Measurements from ENCODE around the gene SSR1.

Gene SSR1

DNA sequence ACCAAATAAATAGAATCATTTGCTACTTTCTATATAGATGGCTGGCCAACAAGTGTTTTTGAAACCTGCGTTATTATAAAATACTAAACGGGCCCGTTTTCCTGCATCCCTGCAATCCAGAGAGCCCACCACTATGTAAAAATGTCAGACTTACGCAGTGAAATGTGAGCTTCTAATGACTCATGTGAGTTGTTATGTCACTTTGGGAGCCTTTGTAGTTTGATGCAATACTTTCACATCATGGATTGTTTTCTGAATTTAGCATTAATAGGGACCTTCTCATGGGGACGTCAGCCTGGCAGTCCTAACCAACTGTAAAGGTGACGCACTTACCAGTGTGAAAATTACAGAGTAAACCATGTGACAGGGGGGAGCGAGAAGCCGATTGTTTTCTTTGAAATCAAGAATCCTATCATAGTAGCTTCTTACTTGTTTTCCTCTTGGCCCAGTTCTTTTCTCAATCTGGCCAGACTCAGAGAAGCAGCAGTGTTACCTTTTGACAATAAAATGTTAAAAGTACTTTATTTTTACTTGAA lies 75.3 kb downstream of the SSR1 start:
- DNase-seq (ENCODE audit: low read depth in 1 of 2, low spot score in 1 of 2): no peak
- Histone ChIP-seq H3K27me3 (ENCODE audit: insufficient read depth, poor library complexity, severe bottlenecking) (no peaks in the 10 kb centered on the region), H3K27ac (replicated peaks) (no peak overlapping the region), H3K4me3 (replicated peaks; ENCODE audit: insufficient read depth, low read length) (no peak overlapping the region)
- TF ChIP-seq, protein P1, sequence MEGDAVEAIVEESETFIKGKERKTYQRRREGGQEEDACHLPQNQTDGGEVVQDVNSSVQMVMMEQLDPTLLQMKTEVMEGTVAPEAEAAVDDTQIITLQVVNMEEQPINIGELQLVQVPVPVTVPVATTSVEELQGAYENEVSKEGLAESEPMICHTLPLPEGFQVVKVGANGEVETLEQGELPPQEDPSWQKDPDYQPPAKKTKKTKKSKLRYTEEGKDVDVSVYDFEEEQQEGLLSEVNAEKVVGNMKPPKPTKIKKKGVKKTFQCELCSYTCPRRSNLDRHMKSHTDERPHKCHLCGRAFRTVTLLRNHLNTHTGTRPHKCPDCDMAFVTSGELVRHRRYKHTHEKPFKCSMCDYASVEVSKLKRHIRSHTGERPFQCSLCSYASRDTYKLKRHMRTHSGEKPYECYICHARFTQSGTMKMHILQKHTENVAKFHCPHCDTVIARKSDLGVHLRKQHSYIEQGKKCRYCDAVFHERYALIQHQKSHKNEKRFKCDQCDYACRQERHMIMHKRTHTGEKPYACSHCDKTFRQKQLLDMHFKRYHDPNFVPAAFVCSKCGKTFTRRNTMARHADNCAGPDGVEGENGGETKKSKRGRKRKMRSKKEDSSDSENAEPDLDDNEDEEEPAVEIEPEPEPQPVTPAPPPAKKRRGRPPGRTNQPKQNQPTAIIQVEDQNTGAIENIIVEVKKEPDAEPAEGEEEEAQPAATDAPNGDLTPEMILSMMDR (IDR thresholded peaks at IDR 0.05; ENCODE audit: insufficient read depth, low read length): no peak
- TF ChIP-seq, protein P2, sequence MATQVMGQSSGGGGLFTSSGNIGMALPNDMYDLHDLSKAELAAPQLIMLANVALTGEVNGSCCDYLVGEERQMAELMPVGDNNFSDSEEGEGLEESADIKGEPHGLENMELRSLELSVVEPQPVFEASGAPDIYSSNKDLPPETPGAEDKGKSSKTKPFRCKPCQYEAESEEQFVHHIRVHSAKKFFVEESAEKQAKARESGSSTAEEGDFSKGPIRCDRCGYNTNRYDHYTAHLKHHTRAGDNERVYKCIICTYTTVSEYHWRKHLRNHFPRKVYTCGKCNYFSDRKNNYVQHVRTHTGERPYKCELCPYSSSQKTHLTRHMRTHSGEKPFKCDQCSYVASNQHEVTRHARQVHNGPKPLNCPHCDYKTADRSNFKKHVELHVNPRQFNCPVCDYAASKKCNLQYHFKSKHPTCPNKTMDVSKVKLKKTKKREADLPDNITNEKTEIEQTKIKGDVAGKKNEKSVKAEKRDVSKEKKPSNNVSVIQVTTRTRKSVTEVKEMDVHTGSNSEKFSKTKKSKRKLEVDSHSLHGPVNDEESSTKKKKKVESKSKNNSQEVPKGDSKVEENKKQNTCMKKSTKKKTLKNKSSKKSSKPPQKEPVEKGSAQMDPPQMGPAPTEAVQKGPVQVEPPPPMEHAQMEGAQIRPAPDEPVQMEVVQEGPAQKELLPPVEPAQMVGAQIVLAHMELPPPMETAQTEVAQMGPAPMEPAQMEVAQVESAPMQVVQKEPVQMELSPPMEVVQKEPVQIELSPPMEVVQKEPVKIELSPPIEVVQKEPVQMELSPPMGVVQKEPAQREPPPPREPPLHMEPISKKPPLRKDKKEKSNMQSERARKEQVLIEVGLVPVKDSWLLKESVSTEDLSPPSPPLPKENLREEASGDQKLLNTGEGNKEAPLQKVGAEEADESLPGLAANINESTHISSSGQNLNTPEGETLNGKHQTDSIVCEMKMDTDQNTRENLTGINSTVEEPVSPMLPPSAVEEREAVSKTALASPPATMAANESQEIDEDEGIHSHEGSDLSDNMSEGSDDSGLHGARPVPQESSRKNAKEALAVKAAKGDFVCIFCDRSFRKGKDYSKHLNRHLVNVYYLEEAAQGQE (IDR thresholded peaks at IDR 0.05; ENCODE audit: insufficient replicate concordance, low read depth): no peak
- TF ChIP-seq SPI1 (IDR thresholded peaks at IDR 0.05; ENCODE audit: borderline replicate concordance, low read depth): no peak
- TF ChIP-seq POLR2AphosphoS5 (IDR thresholded peaks at IDR 0.05; ENCODE audit: low read depth): no peak
- TF ChIP-seq GABPA (IDR thresholded peaks at IDR 0.05; ENCODE audit: low read depth): no peak

DNA sequence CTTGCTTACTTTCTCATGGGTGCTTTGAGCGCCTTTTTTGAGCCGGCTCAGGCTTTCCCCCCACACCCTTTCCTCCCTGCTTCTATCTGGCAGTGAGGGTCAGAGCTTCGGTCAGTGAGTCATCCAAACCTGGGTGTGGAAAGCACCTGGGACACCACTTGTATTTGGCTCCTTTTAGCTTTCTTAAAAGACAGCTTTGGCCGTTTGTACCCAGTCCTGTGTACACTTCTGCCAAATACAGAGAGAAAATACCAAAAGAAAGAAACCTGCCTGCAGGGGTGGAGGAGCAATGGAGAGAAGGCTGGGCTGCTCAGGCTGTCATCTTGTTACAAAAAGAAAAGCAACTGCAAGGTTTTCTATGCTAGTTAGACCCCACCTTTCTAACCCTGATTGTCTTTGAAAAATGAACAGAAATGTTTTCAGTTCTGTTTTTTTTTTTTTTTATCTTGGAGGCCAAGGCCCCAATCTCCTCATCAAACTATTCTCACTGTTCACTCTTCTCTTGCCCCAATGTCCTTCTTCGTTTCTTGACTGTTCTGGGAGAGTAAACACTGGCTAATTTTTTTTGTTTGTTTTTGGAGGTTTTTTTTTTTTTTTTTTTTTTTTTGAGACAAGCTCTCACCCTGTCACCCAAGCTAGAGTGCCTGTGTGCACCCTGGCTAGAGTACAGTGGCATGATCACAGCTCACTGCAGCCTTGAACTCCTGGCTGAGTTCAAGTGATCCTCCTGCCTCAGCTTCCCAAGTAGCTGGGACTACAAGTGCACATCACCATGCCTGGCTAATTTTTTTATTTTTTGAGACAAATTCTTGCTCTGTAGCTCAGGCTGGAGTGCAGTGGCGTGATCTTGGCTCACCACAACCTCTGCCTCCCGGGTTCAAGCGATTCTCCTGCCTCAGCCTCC lies 76.4 kb downstream of the SSR1 start:
- TF ChIP-seq, protein P1 (IDR thresholded peaks at IDR 0.05; ENCODE audit: insufficient read depth, low read length): no peak
- TF ChIP-seq GABPA (IDR thresholded peaks at IDR 0.05; ENCODE audit: low read depth): no peak
- TF ChIP-seq, protein P2 (IDR thresholded peaks at IDR 0.05; ENCODE audit: insufficient replicate concordance, low read depth): no peak
- no peak for TF ChIP-seq SPI1 (IDR thresholded peaks at IDR 0.05; ENCODE audit: borderline replicate concordance, low read depth)
- peak; percentile 4; the same call in 1 of the 2 replicates for TF ChIP-seq POLR2AphosphoS5 (IDR thresholded peaks at IDR 0.05; ENCODE audit: low read depth)
- no peak for DNase-seq (ENCODE audit: low read depth in 1 of 2, low spot score in 1 of 2)
- no peaks in the 10 kb centered on the region for H3K27me3 ChIP-seq (ENCODE audit: insufficient read depth, poor library complexity, severe bottlenecking)
- H3K27ac ChIP-seq (replicated peaks): no peak overlapping the region
- no peak overlapping the region for H3K4me3 ChIP-seq (replicated peaks; ENCODE audit: insufficient read depth, low read length)

DNA sequence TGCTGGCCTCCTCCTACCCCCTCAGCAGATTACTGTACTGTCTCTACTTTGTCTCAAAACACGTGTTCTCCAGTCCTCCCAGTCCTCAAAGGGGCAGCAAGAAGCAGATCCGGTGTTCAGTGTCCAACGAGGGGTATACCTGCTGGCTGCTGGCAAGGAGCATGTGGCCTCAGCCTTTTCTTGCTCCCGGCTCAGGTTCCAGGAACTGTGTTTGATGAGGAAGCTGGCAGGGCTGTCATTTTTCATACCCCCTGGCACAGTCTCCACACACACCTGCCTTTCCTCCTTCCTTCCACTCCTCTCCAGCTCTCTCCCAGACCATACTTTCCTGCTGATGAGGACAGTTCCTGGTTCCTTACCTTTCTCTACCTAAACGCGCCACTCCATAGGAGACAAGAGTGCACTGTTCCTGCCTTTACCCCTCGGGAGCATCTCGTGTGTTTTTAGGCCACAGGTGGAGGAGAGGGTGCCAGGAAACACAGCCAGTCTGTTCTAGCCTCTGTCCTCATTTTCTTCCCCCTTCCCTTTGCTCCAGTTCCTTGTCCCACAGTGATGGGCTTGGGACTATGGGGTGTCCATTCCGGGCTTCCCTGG lies 77.2 kb downstream of the SSR1 start:
- Histone ChIP-seq H3K27ac (replicated peaks) (no peak overlapping the region), H3K27me3 (ENCODE audit: insufficient read depth, poor library complexity, severe bottlenecking) (no peaks in the 10 kb centered on the region), H3K4me3 (replicated peaks; ENCODE audit: insufficient read depth, low read length) (no peak overlapping the region)
- DNase-seq (ENCODE audit: low read depth in 1 of 2, low spot score in 1 of 2): no peak
- TF ChIP-seq SPI1 (IDR thresholded peaks at IDR 0.05; ENCODE audit: borderline replicate concordance, low read depth) (no peak), GABPA (IDR thresholded peaks at IDR 0.05; ENCODE audit: low read depth) (no peak), POLR2AphosphoS5 (IDR thresholded peaks at IDR 0.05; ENCODE audit: low read depth) (peak; percentile 20; the same call in 1 of the 2 replicates)
- TF ChIP-seq, protein P2 (IDR thresholded peaks at IDR 0.05; ENCODE audit: insufficient replicate concordance, low read depth): no peak
- TF ChIP-seq, protein P1 (IDR thresholded peaks at IDR 0.05; ENCODE audit: insufficient read depth, low read length): no peak

All from HL-60 (cell line).